Dedifferentiated amniotic fluid mesenchymal stem cell (primary cell): Measurements from ENCODE around the gene RRP8.

Experiments
- DNase-seq: peaks from one replicate; pipeline ENCODE4 v3.0.0-alpha.2; 2016; ENCODE audit errors: extremely low spot score

RRP8 gene

DNA sequence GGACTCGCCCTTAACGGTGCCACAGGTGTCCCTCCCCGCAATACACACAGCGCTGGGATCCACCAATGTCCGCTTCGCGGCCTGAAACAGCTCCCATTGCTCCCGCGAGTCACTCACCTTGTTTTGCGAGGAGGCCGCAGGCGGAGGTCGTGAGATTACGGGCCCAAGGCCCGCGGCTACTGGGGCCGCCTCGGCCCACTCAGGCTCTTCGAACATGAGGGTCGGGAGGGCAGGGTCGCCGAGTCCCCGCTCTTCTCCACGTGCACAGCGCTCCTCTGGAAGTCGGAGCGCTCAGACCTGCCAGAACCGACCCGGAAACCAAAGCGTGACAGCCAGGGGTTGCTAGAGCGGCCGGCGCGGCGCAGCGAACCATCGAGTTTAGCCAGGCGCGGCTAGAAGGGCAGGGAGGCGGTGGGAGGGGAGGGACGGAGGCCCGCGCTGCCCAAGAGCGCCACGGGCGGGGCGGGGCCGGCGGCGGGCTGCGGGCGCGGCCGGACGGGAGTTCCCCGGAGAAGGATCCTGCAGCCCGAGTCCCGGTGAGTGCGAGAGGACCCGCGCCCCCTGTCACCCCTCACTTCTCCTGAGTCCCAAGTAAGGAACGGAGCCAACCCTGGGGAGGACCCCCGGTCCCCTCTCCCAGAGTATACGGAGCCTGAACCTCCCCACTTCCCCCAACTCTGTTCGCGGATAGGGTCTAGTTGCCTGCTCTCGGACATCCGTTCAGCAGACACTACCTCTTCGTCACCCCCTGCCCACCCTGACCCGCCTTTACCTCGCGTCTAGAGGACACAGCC, at the start of gene RRP8, which contains the start of gene ILK:
RRP8 (minus strand) TSS at position 330 of the 794 bp plus-strand sequence; CDS start at position 216, 114 bp downstream.
ILK (plus strand) TSS at position 488 of the 794 bp plus-strand sequence. CDS start 498 bp downstream, outside the sequence.
- DNase-seq = peak; percentile 83

GRCh38 chr11:6653097-6653496, 49.7 kb upstream of the RRP8 start:
- DNase-seq = no peak

GRCh38 chr11:6652182-6652581, 48.8 kb upstream of the RRP8 start:
- DNase-seq = no peak

DNA sequence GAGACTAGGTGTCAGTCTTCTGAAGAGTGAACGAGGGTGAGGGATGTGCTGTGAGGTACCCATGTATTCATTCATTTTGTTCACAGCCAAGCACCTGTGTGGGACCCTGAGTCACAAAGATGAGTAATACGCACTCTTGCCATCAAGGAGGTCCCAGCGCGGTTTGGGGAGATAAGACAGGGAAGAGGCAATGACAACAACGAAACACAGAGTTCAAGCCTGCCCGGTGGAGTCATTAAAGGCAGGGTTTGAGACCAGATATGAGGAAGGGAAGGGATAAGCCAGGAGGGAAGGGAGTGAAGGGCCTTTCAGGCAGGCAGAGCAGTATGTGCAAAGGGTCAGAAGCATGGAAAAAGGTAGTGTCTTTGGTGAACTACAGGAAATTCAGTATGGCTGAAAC, 47.6 kb upstream of the RRP8 start:
- no peak for DNase-seq

DNA sequence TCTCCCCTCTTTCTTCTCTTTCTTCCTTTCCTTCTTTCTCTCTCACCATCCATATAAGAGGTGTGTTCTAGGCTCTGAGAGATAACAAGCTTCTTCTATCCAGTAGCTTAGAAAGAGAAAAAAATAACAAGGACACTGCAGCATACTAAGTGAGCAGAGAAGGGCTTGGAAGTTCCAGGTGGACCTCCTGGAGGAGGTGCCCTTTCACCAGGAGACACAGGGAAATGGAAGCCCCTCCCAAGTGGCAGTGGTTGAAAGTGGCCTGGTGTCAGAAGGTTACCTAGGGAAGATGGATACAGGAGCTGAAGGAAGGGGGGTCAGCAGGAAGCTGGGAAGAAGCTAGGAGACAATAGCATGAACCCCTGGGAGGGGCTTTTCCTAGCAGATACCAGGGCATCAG, 46.7 kb upstream of the RRP8 start:
- no peak for DNase-seq

- no peak for DNase-seq
Observed at GRCh38 chr11:6648501-6648900, 45.1 kb upstream of the RRP8 start.

GRCh38 chr11:6647836-6648235, 44.4 kb upstream of the RRP8 start:
- no peak for DNase-seq

- no peak for DNase-seq
Observed at GRCh38 chr11:6646918-6647679, 43.7 kb upstream of the RRP8 start.

DNA sequence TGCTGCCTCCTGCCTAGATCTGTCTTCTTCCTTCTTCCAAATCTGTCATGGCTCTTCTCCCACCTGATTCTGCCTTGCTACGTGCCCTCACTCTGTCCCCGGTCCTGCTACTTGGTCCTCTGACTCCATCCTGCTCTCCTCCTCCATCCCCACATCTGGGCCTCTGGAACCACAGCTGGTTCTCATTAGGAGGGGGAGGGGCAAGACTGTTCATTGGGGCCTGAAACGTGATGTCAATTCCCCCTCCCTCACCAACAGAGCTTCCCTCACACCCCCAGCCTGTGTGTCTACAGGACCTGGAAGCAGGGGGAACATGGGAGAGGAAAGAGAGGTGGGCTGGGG, 43.1 kb upstream of the RRP8 start:
- peak; percentile 31 for DNase-seq

DNA sequence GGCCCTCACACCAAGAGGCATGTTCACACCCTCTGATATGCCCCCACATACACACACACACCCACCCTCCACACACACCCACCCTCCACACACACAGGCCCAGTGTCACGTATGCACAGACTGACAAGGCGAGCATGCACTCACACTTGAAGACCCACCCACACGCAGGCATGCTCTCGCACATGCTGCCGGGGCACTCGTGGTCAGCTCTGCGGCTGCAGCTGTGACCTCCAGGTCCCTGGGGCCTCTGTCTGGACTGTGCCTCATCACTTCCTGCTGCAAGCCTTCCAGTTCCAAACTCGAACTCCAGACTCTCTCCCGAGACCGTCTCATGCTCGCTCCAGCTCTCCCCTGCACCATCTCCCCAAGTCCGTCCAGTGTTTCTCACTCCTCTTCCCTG, 42.7 kb upstream of the RRP8 start:
- no peak for DNase-seq

- no peak for DNase-seq
Observed at GRCh38 chr11:6642957-6643356, 39.5 kb upstream of the RRP8 start.

DNA sequence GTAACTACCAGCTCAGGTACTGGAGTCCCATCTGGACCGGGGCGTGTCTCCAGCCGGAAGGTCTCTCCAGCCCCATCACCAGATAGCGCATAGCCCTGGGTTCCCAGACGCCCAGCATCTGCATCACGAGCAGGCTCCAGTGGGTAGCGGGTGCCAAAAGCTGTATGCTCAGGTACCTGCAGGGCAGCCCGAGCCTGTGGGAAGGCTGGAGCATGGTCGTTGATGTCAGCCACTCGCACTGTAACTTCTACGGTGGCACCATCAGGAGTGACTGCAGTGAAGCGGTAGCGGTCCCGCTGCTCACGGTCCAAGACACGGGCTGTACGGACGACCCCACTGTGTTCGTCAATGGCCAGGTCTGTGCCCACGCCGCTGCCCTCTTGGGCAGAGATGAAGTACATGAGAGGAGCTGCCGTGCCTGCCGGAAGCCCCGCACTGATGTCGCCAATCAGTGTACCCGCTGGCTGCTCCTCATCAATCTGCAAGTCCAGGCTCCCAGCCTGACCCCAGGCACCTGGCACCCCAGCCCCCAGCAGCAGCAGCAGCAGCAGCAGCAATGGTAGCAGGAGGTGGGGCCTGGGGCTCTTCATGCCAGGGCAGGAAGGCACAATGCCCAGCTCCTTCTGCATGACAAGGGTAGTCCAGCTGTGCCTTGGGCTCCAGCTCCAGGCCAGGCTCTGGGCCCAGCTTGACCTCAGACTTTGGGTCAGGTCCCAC, 37.7 kb upstream of the RRP8 start:
- DNase-seq = no peak

DNA sequence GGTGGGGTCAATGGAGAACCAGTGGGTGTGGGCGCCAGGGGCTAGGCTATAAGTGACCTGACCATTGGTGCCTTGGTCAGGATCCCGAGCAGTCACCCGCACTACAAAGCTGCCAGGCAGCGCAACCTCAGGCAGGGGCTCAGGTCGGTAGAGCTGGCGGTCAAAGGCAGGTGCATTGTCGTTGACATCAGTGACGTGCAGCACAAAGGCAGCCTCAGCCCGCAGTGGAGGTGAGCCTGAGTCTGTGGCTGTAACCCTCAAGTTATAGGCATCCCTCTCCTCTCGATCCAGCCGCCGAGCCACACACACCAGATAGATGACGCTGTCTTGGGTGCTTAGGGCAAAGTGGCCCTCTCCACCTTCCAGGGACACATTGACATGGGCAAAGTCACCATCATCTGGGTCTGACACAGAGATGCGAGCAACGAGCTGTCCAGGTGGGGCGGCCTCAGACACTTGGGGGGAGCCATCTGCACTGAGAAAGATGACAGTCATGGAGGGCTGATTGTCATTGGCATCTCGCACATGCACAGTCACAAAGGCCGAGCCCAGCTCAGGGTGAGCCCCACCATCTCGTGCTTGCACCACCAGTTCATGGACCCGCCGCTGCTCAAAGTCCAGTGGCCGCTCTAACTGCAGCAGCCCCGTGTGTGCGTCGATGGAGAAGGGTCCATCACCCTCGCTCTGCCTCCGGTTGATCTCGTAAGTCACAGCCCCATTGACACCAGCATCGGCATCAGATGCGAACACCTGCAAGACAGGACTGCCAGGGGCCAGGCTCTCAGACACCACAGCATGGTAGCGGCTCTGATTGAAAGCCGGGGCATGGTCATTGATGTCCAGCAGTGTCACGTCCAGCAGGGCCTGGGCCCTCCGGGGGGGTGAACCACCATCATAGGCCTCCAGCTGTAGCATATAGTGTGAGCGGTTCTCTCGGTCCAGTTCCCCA, 36.9 kb upstream of the RRP8 start:
- no peak for DNase-seq

DNA sequence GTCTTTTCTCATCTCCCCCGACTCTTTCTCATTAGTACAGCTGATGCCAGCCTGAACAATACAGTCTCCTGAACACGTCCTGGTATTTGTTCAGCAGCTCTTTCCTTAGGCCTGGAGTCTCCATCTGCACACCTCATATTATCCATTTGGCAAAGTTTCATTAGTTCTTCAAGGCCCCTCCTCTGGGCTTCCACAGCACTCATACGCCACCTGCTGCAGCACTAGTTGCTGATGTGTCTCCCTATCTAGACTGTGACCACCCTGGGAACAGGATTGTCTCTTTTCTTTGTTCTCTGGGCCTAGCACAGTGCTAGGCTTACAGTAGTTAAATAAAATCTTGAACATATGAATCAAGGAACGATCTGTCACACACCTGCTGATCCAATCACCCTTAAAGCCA, 35.0 kb upstream of the RRP8 start:
- DNase-seq = no peak

DNA sequence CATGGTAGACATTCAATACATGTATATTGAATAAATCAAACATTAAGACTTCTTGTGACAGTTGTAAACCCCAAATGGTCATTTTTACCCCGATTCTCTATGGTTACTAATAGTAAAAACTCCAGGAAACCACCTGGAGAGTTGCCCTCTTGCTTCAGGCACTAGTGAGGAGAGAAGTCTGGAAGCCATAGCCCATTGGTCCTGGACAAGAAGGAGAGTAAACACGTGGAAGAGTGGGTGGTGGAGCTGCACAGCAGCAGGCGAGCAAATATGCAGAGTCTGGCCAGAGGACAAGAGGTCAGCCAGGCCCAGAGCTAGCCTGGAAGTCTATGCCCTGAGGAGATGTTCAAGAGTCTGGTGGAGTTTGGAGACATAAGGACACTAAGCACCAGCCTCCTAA, 34.5 kb upstream of the RRP8 start:
- DNase-seq = peak; percentile 68

DNA sequence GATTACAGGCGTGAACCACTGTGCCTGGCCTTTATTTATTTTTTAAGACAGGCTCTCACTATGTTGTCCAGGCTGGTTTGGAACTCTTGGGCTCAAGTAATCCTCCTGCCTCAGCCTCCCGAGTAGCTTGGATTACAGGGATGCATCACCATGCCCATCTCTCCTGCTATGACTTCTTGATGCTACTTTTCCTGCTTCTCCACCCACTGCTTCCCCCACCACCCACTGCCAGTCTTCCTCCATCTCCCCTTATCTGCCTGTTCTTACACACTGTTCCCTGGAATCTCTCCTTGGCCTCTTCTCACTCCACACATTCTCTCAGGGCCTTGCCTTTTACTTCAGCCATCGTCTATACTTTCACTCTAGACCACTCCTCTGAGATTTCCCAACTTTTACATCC, 33.1 kb upstream of the RRP8 start:
- DNase-seq = no peak

GRCh38 chr11:6635082-6635932, 31.9 kb upstream of the RRP8 start:
- no peak for DNase-seq

GRCh38 chr11:6634534-6634933, 31.1 kb upstream of the RRP8 start:
- DNase-seq = no peak

- DNase-seq = no peak
Observed at GRCh38 chr11:6633422-6634408, 30.3 kb upstream of the RRP8 start.
